GM19025 (cell line): ENCODE data around the gene NCBP3.

ENCODE experiments used
- ATAC-seq: cut with Tn5 transposase; IDR thresholded peaks from one replicate; pipeline ENCODE4 v1.9.1; 2021; ENCODE audit warnings: mild to moderate bottlenecking, low read depth, moderate library complexity; ENCODE audit not compliant: unreplicated experiment

The NCBP3 gene

DNA sequence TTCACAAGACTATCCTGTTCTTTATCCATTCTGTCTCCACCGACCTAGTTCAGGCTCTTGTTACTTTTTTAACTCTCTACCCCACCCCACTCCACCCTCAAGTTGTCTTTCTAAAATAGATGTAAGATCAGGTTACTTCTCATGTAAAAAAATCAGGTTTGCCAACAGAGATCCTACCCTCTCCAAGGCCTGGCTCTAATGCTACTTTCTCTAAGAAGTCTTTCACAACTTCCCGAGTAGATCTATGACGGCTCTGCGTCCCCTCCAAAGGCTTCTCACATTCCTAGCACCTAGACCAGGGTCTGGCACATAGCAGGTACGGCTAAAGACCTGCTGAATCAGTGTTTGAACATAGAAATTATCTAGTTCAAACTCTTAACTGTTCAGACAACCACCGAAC, 30.9 kb downstream of the NCBP3 start:
- ATAC-seq = no peak

DNA sequence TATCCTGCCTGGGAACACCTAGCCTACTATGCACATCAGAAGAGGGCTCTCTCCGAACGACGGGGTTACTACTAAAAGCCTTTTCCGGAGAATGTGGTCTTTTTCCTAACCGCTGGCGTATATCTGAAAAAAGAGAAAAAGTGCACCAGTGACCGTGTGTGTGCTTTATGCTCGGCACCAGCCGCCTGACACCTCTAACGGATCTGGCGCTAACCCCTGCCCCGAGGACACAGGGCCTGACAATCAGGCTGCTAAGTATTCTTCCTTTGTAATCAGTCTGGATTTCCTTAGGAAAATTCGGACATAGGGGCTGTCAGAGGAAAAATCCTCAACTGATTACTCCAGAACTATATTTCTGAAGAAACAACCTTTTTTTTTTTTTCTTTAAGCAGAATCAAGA, 31.7 kb downstream of the NCBP3 start:
- no peak for ATAC-seq

DNA sequence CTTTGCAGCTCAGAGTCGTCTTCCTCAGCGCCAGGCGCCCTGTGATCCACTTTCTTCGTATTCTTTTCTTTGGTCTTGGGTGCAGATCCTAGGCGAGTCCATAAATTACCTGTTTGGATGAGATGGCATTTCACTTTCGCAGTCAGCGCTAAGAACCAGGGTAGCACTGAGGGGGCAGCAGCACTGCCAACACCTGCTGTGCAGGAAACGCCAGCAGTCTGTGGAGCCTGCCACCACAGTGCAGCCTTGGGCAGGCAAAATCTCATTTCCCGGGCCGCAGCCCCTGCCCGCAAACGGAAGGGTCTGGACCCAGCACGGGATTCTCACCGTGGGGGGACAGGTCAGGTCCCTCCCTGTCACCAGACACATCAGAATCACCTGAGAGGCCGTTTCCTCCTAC, 32.9 kb downstream of the NCBP3 start:
- ATAC-seq = no peak

- ATAC-seq = no peak
These were observed 33.3 kb downstream of the NCBP3 start for GRCh38 chr17:3812771-3813170.

GRCh38 chr17:3812284-3812683, 33.8 kb downstream of the NCBP3 start:
- ATAC-seq = no peak

DNA sequence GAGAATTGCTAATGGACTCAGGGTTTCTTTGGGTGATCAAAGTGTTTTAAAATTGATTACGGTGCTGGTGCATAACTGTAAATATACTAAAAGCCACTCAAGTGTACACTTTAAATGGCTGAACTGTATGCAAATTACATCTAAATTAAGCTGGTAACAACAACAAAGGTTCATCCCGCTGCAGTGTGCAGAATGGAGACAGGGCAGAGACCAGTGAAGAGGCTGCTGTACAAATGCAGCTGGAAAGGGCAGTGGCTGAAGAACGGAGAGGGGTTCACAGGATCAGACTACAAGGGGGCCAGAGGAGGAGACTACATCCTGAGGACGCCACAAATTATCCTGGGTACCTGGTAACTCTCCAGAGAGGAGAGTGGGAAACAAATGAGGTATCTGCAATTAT, 36.0 kb downstream of the NCBP3 start:
- ATAC-seq = no peak

DNA sequence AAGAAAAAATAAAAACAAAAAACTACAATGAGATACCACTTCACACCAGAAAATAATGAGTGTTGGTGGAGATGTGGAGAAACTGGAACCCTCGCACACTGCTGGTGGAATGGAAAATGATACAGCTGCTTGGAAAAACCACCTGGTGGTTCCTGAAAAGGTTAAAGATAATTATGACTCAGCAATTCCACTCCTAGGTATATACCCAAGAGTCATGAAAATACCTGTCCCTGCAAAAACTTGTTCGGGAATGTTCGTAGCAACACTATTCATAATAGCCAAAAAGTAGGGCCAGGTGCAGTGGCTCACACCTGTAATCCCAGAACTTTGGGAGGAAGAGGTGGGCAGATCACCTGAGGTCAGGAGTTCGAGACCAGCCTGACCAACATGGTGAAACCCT, 36.9 kb downstream of the NCBP3 start:
- no peak for ATAC-seq

DNA sequence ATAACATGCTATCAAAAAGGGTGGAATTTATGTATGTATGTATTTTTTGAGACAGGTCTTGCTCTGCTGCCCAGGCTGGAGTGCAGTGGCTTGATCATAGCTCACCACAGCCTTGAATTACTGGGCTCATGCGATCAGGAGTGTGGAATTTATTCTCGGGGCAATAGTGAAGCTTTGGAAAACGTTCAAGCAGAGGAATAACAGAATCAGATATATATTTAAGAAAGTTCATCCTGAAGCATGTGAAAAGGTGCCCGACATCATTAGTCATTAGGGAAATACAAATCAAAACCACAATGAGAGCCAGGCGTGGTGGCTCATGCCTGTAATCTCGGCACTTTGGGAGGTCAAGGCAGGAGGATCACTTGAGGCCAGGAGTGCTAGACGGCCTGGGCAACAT, 37.3 kb downstream of the NCBP3 start:
- ATAC-seq = no peak

GRCh38 chr17:3805581-3805980, 40.5 kb downstream of the NCBP3 start:
- no peak for ATAC-seq

- peak; percentile 73 for ATAC-seq
These were observed 41.5 kb downstream of the NCBP3 start for GRCh38 chr17:3804503-3804931.

GRCh38 chr17:3803308-3803640, 42.8 kb downstream of the NCBP3 start:
- no peak for ATAC-seq

GRCh38 chr17:3802461-3803307, 43.4 kb downstream of the NCBP3 start:
- ATAC-seq = no peak

- no peak for ATAC-seq
These were observed 44.3 kb downstream of the NCBP3 start for GRCh38 chr17:3801792-3802191.

- no peak for ATAC-seq
These were observed 44.7 kb downstream of the NCBP3 start for GRCh38 chr17:3801347-3801746.

DNA sequence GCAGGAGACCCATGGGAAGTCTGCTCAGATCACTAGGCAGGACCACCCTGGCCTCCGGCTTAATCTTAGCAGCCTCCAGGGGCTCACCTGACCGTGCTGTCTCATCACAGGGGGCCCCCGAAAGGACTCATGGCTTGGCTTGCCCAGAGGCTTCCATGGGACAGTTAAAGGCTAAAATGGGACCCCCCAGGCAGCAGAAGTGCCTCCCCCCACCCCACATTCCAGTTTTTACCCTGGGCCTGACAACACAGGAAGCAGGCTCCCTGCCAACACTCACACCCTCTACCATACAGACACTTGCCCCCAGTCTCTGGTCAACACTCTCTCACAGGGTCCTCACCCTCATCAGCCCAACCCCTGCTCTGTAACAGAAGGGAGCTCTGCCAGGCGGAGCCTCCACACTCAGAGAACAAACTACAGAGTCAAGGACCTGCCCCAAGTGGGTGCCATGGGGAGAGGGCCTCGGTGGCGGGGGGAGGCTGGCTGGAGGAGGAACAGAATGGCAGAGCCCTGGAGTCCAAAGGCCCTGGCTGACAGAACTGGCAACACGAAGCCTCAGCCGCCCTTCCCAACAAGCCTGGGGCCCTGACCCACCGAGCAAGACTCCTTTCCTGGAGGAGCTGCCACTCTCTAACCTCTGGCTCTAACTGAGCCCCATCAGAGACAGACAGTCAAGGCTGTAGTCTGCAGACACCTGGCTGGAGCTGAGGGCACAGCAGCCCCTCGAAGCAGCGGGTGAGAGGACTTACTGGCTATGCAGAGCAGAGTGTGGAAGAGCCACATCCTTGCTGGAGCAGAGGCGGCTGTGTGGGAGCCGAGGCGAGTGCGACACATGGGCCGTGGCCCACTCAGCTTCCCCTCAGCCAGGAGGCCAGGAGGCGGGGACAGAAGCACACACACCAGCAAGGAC, 45.4 kb downstream of the NCBP3 start, which contains the start of gene ITGAE:
Gene ITGAE, minus strand, starts transcription at position 827 of the 910 bp plus-strand sequence. Its CDS starts 44 bp downstream, at position 783.
- ATAC-seq = no peak

GRCh38 chr17:3799181-3799945, 46.7 kb downstream of the NCBP3 start:
- ATAC-seq = no peak

- no peak for ATAC-seq
These were observed 47.5 kb downstream of the NCBP3 start for GRCh38 chr17:3798273-3799180.

DNA sequence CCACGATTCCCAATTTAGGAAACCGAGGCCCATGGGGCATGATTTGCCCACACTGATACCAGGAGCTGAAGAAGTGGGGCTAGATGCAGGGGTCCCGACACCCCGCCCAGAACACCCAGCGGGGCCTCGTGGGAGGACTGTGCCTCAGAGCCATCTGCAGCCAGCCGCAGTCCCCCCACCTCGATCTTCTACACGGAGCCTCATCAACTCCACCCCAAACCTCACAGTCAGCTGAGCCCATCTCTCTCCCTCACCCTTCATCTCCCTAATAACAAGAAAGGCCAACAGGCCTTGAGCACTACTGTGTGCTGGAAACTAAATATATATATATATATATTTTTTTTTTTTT, 49.2 kb downstream of the NCBP3 start:
- ATAC-seq = no peak

GRCh38 chr17:3796110-3796821, 49.8 kb downstream of the NCBP3 start:
- peak; percentile 75 for ATAC-seq
